ENCODE data around the gene SUMF1.

Gene SUMF1

DNA sequence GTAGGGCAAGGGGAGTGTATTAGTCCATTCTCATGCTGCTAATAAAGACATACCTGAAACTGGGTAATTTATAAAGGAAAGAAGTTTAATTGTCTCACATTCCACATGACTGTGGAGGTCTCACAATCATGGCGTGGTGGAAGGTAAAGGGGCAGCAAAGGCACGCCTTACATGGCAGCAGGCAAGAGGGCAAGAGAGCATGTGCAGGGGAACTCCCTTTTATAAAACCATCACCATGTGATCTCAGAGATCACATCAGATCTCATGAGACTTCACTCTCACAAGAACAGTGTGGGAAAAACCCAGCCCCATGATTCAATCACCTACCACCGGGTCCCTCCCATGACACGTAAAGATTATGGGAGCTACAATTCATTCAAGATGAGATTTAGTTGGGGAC is 41.4 kb downstream of the SUMF1 start:
- H3K36me3 ChIP-seq = no peaks in the 10 kb centered on the region
- TF ChIP-seq, protein P1, sequence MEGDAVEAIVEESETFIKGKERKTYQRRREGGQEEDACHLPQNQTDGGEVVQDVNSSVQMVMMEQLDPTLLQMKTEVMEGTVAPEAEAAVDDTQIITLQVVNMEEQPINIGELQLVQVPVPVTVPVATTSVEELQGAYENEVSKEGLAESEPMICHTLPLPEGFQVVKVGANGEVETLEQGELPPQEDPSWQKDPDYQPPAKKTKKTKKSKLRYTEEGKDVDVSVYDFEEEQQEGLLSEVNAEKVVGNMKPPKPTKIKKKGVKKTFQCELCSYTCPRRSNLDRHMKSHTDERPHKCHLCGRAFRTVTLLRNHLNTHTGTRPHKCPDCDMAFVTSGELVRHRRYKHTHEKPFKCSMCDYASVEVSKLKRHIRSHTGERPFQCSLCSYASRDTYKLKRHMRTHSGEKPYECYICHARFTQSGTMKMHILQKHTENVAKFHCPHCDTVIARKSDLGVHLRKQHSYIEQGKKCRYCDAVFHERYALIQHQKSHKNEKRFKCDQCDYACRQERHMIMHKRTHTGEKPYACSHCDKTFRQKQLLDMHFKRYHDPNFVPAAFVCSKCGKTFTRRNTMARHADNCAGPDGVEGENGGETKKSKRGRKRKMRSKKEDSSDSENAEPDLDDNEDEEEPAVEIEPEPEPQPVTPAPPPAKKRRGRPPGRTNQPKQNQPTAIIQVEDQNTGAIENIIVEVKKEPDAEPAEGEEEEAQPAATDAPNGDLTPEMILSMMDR (IDR thresholded peaks at IDR 0.05; ENCODE audit: low read depth, low read length) = no peak
- DNase-seq = no peak
- no peaks in the 10 kb centered on the region for H3K27me3 ChIP-seq
- H3K4me1 ChIP-seq = no peaks in the 10 kb centered on the region; the same call in 1 of the 2 replicates
- H3K4me3 ChIP-seq (ENCODE audit: low read depth, low read length) = no peak overlapping the region
- H3K9me3 ChIP-seq = no peaks in the 10 kb centered on the region

DNA sequence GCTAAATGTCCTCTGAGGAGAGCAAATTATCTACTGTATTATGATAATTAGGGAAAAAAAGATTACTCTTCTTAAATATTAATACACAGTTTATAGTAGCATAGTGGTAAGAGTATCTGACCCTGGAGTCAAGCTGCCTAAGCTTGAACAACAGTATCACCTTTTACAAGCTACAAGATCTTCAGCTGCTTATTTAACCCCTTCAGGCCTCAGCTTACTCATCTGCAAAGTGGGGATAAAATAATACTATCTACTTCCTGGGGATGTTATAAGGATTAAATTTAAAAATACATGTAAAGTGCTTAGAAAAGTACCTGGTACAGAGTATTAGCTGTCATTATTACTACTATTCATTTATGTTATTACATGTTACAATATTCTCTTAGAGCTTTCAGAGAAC is 42.0 kb downstream of the SUMF1 start:
- Histone ChIP-seq H3K36me3 (no peaks in the 10 kb centered on the region), H3K9me3 (no peaks in the 10 kb centered on the region), H3K4me1 (no peaks in the 10 kb centered on the region; the same call in 1 of the 2 replicates), H3K4me3 (ENCODE audit: low read depth, low read length) (no peak overlapping the region), H3K27me3 (no peaks in the 10 kb centered on the region)
- no peak for DNase-seq
- TF ChIP-seq, protein P1 (IDR thresholded peaks at IDR 0.05; ENCODE audit: low read depth, low read length) = no peak

DNA sequence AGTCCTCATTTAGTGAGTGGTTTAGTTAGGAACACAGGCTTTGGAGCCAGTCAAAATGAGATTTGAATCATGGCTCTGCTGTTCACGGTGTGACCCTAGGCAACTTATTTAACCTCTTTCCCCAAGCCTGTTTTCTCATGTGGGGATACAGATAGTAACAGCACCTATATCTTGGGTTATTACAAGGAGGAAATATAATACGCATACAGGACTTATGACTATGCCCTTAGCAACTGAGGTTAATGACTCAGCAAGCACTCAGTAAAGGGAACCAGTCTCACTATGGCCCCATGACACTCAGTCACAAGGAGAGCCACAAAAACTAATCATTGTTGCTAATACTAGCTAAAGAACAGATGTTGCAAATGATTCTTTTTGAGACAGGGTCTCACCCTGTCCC is 45.9 kb downstream of the SUMF1 start:
- TF ChIP-seq, protein P1 (IDR thresholded peaks at IDR 0.05; ENCODE audit: low read depth, low read length) = no peak
- DNase-seq = no peak
- Histone ChIP-seq H3K9me3 (no peaks in the 10 kb centered on the region), H3K36me3 (no peaks in the 10 kb centered on the region), H3K4me3 (ENCODE audit: low read depth, low read length) (no peak overlapping the region), H3K4me1 (peaks cover 6% of the 10 kb centered on the region; the same call in 1 of the 2 replicates), H3K27me3 (no peaks in the 10 kb centered on the region)

DNA sequence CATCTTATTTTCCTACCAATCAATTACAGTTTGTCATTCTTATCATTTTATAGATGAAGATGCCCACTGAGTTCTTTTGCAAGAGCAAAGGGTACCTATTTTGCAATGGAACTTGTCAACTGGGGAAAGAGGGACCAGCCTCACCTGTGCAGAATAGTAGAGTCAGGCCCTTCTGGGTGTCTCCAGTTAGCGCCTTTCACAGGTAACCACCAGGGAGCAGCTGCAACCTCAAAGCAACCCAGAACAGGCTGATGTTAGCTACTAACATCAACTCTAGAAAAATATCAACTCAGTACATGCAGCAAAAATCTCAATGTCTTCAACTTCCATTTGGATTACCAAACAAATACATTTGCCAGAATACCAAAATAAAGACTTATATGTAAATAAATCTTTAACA is 47.1 kb downstream of the SUMF1 start:
- TF ChIP-seq, protein P1 (IDR thresholded peaks at IDR 0.05; ENCODE audit: low read depth, low read length) = no peak
- Histone ChIP-seq H3K4me3 (ENCODE audit: low read depth, low read length) (no peak overlapping the region), H3K4me1 (peaks cover 6% of the 10 kb centered on the region; the same call in 1 of the 2 replicates), H3K9me3 (no peaks in the 10 kb centered on the region), H3K27me3 (no peaks in the 10 kb centered on the region), H3K36me3 (no peaks in the 10 kb centered on the region)
- no peak for DNase-seq

DNA sequence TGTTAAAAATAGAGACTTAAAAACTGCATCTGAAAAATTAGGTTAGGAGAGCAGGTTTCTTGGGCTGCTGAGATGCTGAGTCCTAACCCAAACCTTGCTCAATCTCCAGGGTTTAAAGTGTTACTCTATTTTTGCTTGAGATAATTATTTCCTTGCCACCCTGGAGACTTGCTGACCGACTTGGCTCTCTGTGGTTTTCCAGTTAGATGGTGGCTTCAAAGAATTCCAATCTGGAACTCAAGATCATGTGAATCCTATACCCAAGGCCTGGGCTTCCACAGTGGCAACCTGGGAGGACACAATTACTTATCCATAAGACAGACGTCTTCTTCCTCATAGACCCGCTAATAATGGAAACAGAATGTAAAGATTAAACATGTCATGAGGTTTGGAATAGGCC is 47.7 kb downstream of the SUMF1 start:
- no peaks in the 10 kb centered on the region for H3K36me3 ChIP-seq
- no peaks in the 10 kb centered on the region for H3K27me3 ChIP-seq
- no peak overlapping the region for H3K4me3 ChIP-seq (ENCODE audit: low read depth, low read length)
- H3K4me1 ChIP-seq = peaks cover 6% of the 10 kb centered on the region; the same call in 1 of the 2 replicates
- DNase-seq = no peak
- TF ChIP-seq, protein P1 (IDR thresholded peaks at IDR 0.05; ENCODE audit: low read depth, low read length) = no peak
- H3K9me3 ChIP-seq = no peaks in the 10 kb centered on the region

DNA sequence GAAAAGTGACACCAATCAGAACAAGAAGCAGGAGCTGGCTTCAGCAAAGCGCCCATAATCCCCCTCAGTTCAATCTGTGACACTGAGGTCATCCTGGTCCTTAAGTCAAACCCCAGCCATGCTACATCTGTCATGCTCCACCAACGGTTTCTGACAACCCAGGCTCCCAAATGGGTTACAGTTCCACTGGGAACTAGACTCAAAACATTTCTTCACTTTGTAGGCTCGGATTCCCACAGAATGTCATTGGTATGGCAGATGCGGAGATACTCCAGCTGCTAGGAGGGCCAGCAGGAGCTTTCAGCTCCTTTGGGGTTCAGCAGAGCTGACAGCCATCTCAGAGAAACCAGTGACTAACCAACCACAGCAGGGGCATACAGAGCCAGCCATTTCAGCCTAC is 48.9 kb downstream of the SUMF1 start:
- Histone ChIP-seq H3K4me3 (ENCODE audit: low read depth, low read length) (no peak overlapping the region), H3K27me3 (no peaks in the 10 kb centered on the region), H3K9me3 (no peaks in the 10 kb centered on the region), H3K36me3 (no peaks in the 10 kb centered on the region), H3K4me1 (peaks cover 6% of the 10 kb centered on the region; the same call in 1 of the 2 replicates)
- DNase-seq = no peak
- TF ChIP-seq, protein P1 (IDR thresholded peaks at IDR 0.05; ENCODE audit: low read depth, low read length) = no peak
